PFSK-1 (cell line): Measurements from ENCODE around the gene LRIT2.

Source experiments
- FOXP2 ChIP-seq: optimal IDR thresholded peaks from 2 replicates; pipeline ENCODE3; 2011; ENCODE audit warnings: borderline replicate concordance, control low read depth, inconsistent platforms; ENCODE audit not compliant: insufficient read depth; ENCODE audit errors: extremely low read length, extremely low read depth
- POLR2AphosphoS5 ChIP-seq: IDR thresholded peaks from 2 replicates; pipeline ENCODE4 v1.6.1; 2012; ENCODE audit warnings: low read depth, mild to moderate bottlenecking, control low read depth, low read length, moderate library complexity
- SIN3A ChIP-seq: IDR thresholded peaks from 2 replicates; pipeline ENCODE4 v1.6.1; 2012; ENCODE audit warnings: mild to moderate bottlenecking, low read length, moderate library complexity, borderline replicate concordance; ENCODE audit not compliant: insufficient read depth
- TAF1 ChIP-seq: IDR thresholded peaks from 2 replicates; pipeline ENCODE4 v1.6.1; 2012; ENCODE audit warnings: low read length, control low read depth, borderline replicate concordance; ENCODE audit not compliant: insufficient read depth
- TF ChIP-seq, protein P1 (sequence below), 2 experiments: IDR thresholded peaks; 2 replicates each; pipeline versions ENCODE4 v1.6.1 to v1.8.0; 2011 to 2012; ENCODE audit warnings: low read depth in 2 of 2, low read length in 2 of 2, control low read depth in 1 of 2, inconsistent platforms in 1 of 2, mild to moderate bottlenecking in 1 of 2, moderate library complexity in 1 of 2; ENCODE audit not compliant: insufficient read depth in 1 of 2

The LRIT2 gene

DNA sequence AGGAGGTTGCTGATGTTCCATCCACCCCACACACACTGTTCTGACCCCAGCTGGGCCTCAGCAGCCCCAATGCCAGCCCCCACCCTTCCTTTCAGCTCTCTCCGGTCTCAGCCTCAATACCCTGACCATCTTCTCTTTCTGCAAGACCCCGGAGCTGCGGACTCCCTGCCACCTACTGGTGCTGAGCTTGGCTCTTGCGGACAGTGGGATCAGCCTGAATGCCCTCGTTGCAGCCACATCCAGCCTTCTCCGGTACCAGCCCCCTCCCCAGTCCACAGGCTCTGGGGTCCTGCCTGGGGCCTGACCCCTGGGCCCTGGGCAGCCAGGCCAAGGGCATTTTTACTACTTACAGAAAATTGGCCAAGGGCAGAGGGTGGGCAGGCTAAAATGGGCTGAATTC lies 22.2 kb upstream of the LRIT2 start:
- no peak for TF ChIP-seq TAF1
- TF ChIP-seq, protein P1, sequence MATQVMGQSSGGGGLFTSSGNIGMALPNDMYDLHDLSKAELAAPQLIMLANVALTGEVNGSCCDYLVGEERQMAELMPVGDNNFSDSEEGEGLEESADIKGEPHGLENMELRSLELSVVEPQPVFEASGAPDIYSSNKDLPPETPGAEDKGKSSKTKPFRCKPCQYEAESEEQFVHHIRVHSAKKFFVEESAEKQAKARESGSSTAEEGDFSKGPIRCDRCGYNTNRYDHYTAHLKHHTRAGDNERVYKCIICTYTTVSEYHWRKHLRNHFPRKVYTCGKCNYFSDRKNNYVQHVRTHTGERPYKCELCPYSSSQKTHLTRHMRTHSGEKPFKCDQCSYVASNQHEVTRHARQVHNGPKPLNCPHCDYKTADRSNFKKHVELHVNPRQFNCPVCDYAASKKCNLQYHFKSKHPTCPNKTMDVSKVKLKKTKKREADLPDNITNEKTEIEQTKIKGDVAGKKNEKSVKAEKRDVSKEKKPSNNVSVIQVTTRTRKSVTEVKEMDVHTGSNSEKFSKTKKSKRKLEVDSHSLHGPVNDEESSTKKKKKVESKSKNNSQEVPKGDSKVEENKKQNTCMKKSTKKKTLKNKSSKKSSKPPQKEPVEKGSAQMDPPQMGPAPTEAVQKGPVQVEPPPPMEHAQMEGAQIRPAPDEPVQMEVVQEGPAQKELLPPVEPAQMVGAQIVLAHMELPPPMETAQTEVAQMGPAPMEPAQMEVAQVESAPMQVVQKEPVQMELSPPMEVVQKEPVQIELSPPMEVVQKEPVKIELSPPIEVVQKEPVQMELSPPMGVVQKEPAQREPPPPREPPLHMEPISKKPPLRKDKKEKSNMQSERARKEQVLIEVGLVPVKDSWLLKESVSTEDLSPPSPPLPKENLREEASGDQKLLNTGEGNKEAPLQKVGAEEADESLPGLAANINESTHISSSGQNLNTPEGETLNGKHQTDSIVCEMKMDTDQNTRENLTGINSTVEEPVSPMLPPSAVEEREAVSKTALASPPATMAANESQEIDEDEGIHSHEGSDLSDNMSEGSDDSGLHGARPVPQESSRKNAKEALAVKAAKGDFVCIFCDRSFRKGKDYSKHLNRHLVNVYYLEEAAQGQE (IDR thresholded peaks at IDR 0.05; ENCODE audit: insufficient read depth in 1 of 2, low read depth in 2 of 2, low read length in 2 of 2), result no peak
- TF ChIP-seq SIN3A, result no peak
- TF ChIP-seq POLR2AphosphoS5, result no peak
- no peak for TF ChIP-seq FOXP2

DNA sequence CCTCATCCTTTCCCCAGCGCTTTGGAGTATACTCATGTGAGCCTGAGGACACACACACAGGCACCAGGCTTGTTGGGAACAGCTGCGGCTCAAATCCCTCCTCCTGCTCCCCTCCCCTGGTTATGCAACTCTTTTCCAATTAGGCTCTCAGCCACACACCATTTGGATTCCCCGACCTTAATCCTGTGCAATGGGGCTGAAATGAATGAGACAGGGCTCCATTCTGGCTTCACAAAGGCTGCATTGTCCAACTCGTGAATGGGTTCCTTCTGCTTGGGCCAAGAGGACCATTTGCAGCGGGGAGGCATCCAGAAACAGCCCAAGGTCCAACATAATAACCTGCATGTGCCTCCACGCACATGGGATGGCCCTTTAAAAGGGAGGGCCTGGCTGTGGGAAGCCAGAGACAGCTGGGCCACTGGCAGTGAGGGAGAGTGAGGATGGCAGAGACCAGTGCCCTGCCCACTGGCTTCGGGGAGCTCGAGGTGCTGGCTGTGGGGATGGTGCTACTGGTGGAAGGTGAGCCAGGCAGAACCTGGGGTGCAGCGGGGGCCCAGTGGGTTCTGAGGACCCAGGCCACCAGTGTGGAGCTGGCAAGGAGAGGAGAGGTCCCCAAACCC lies 19.4 kb upstream of the LRIT2 start, which contains the start of gene RGR:
Gene RGR, plus strand, starts transcription at position 403 of the 620 bp plus-strand sequence. Its CDS starts 38 bp downstream, at position 441.
- TF ChIP-seq FOXP2 (no peak), TAF1 (no peak), SIN3A (no peak), POLR2AphosphoS5 (no peak)
- TF ChIP-seq, protein P1 (IDR thresholded peaks at IDR 0.05; ENCODE audit: insufficient read depth in 1 of 2, low read depth in 2 of 2, low read length in 2 of 2), result no peak

DNA sequence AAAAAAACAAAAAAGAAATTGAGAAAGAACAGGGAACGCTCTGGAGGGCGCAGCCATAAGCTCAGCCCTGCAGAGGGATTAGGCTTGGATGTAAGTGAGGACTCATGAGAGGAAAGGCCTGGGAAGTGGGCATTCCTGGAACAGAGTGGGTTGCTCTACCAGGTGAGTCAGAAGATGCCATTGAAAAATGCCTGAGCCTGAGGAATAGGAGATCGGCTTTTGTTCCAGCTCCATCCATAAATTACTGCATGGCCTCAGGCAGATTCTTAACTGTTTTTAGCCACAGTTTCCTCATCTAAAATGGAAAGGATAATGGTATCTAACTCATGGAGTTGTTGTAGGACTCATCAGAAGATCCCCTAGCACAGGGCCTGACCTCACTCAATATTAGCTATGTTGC lies 18.4 kb upstream of the LRIT2 start:
- no peak for TF ChIP-seq TAF1
- TF ChIP-seq POLR2AphosphoS5, result no peak
- no peak for TF ChIP-seq FOXP2
- no peak for TF ChIP-seq SIN3A
- TF ChIP-seq, protein P1 (IDR thresholded peaks at IDR 0.05; ENCODE audit: insufficient read depth in 1 of 2, low read depth in 2 of 2, low read length in 2 of 2), result no peak

DNA sequence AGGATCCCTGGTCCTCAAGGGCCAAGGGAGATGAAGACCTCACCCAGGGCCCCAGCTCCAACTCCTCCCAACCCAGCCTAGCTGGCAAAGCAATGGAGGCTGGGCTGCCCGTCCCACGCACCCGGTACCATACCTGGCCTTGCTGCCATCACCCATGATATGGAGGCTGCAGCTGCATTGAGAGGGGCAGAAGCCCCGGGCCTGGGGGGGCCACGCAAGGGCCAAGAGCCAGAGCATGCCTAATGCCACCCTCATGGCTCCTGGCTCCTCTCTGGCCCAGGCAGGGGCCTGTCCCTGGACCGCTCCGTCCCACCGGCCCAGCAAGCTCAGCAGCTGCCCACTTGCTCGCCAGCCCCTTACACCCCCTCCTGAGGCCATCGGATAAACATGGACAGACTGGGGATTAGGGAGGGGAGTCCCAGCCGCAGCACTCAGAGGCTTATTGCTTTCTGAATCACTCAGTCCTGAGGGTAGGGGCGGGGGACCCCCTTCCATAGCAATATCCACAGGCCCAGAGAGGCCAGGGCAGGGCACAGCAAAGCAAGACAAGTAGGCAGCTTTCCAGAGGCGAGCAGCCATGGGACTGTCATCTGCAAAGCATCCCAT lies 15.9 kb upstream of the LRIT2 start, which contains the start of gene LRIT1:
Gene LRIT1, minus strand, starts transcription at position 362 of the 606 bp plus-strand sequence. Its CDS starts 107 bp downstream, at position 255.
- no peak for TF ChIP-seq FOXP2
- TF ChIP-seq POLR2AphosphoS5, result no peak
- no peak for TF ChIP-seq SIN3A

DNA sequence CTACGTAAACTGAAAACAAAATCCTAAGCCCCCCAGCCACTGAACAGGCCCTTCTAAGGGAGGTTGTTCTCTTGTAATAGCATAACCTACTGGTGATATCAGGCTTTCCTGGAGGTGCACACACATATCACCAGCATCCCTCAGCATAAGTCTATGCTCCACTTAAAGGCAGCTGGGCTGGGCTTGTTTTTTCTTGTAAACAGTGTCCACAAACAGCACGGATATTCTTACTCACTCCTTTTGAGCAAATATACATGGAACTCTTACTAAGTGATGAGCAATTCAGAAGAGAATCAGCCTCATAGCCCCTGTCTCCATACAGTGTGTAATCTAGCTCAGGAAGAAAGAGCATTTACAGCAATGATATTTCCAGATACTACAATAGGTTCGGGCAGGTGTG lies 13.6 kb upstream of the LRIT2 start:
- TF ChIP-seq, protein P1 (IDR thresholded peaks at IDR 0.05; ENCODE audit: insufficient read depth in 1 of 2, low read depth in 2 of 2, low read length in 2 of 2), result no peak
- TF ChIP-seq SIN3A, result no peak
- TF ChIP-seq POLR2AphosphoS5, result no peak
- TF ChIP-seq FOXP2, result no peak
- TF ChIP-seq TAF1, result no peak
